HCT116 (cell line): ENCODE data around the gene CEMIP2. TPM values are rescaled to one million over a fixed set of nuclear protein-coding genes. Genes with fewer than 3 reads are reported as not detected.

Source experiments
- ATAC-seq: fragments of 200-7000 bp; cut with Tn5 transposase; 2 replicates; pipeline ENCODE4 v1.9.1; 2020; ENCODE audit warnings: mild to moderate bottlenecking, moderate library complexity
- BruUV-seq: library from RNA; stranded (reverse); fragments of 400-500 nt; replicated peaks from 2 replicates; lab custom pipeline; 2021; lab: Mats Ljungman, UMichigan
- CTCF ChIA-PET: fragments of 300-600 bp; sonication (Branson Sonifier 250); formaldehyde crosslinking; loops from one replicate; lab custom pipeline; 2021; ENCODE audit warnings: antibody characterized with exemption; lab: Charles Lee
- POLR2A ChIA-PET: fragments of 300-600, 350-600 bp; sonication (Branson Sonifier 250); formaldehyde crosslinking; loops from one replicate; lab custom pipeline; 2021; ENCODE audit warnings: antibody characterized with exemption; lab: Charles Lee
- RAD21 ChIA-PET, 2 experiments: fragments of 300-600 bp; sonication (Branson Sonifier 250); formaldehyde crosslinking; loops; one replicate each; lab custom pipeline; 2023; ENCODE audit warnings: low total read pairs in 2 of 2; ENCODE audit not compliant: uncharacterized antibody in 2 of 2, unreplicated experiment in 2 of 2, low non-redundant PET in 1 of 2; lab: Charles Lee
- DNase-seq: peaks from one replicate; pipeline ENCODE4 v3.0.0-alpha.2; 2010; ENCODE audit warnings: low read depth, low spot score
- H2AFZ ChIP-seq: fragments of 200-600 bp; shearing (Covaris generic), sonication (generic); 2 replicates; pipeline ENCODE4 v1.6.1; 2017; ENCODE audit warnings: low read depth, mixed run types, mixed read lengths, antibody characterized with exemption, low read length; ENCODE audit not compliant: poor library complexity, severe bottlenecking
- H3K27ac ChIP-seq: 2 replicates; pipeline ENCODE4 v1.5.1; 2012; ENCODE audit warnings: low read depth, low read length
- H3K27me3 ChIP-seq: fragments of 200-600 bp; sonication (generic); 2 replicates; pipeline ENCODE4 v1.6.1; 2016; ENCODE audit warnings: mixed run types, low read length, mixed read lengths; ENCODE audit not compliant: insufficient read depth
- H3K36me3 ChIP-seq, 2 experiments: fragments of 200-500 bp in 1 of 2; fragments of 200-600 bp in 1 of 2; sonication (Bioruptor generic) in 1 of 2; sonication (generic) in 1 of 2; 2 replicates each; pipeline versions ENCODE4 v1.5.1 to v1.6.1; 2014 to 2016; ENCODE audit warnings: low read length in 2 of 2, inconsistent platforms in 1 of 2, mixed read lengths in 1 of 2, mixed run types in 1 of 2; ENCODE audit not compliant: insufficient read depth in 2 of 2, control insufficient read depth in 1 of 2
- H3K4me1 ChIP-seq, 2 experiments: fragments of 200-600 bp in 1 of 2; sonication (generic) in 1 of 2; 2 replicates each; pipeline versions ENCODE4 v1.5.1 to v1.6.1; 2012 to 2017; ENCODE audit warnings: low read length in 2 of 2, inconsistent platforms in 1 of 2, mild to moderate bottlenecking in 1 of 2, mixed read lengths in 1 of 2, mixed run types in 1 of 2, moderate library complexity in 1 of 2; ENCODE audit not compliant: insufficient read depth in 2 of 2, control insufficient read depth in 1 of 2
- H3K4me2 ChIP-seq: fragments of 200-600 bp; sonication (generic); 2 replicates; pipeline ENCODE4 v1.6.1; 2017; ENCODE audit warnings: mixed run types, low read length, mixed read lengths
- H3K4me3 ChIP-seq, 2 experiments: fragments of 200-600 bp in 1 of 2; sonication (generic) in 1 of 2; replicated peaks in 1 of 2; 2 replicates each; pipeline ENCODE4 v1.5.1; 2011 to 2016; ENCODE audit warnings: low read length in 2 of 2, control low read depth in 1 of 2, low read depth in 1 of 2, mild to moderate bottlenecking in 1 of 2, mixed read lengths in 1 of 2, mixed run types in 1 of 2
- H3K79me2 ChIP-seq: fragments of 200-600 bp; sonication (generic); 2 replicates; pipeline ENCODE4 v1.6.1; 2017; ENCODE audit warnings: mild to moderate bottlenecking, mixed run types, low read length, moderate library complexity, mixed read lengths; ENCODE audit not compliant: insufficient read depth
- H3K9ac ChIP-seq: fragments of 200-600 bp; sonication (generic); 2 replicates; pipeline ENCODE4 v1.6.1; 2016; ENCODE audit warnings: low read length, mixed read lengths
- H3K9me2 ChIP-seq: fragments of 200-600 bp; sonication (generic), shearing (Covaris generic); 2 replicates; pipeline ENCODE4 v1.6.1; 2017; ENCODE audit warnings: mixed run types, mild to moderate bottlenecking, moderate library complexity; ENCODE audit not compliant: insufficient read depth
- H3K9me3 ChIP-seq, 2 experiments: fragments of 200-500 bp in 1 of 2; fragments of 200-600 bp in 1 of 2; sonication (Bioruptor generic) in 1 of 2; sonication (generic) in 1 of 2; 2 replicates each; pipeline ENCODE4 v1.6.1; 2014 to 2017; ENCODE audit warnings: low read length in 2 of 2, mixed read lengths in 2 of 2, inconsistent platforms in 1 of 2, low read depth in 1 of 2, mild to moderate bottlenecking in 1 of 2, mixed run types in 1 of 2, moderate library complexity in 1 of 2; ENCODE audit not compliant: control insufficient read depth in 1 of 2, insufficient read depth in 1 of 2
- H4K20me1 ChIP-seq: fragments of 200-600 bp; sonication (generic), shearing (Covaris generic); 2 replicates; pipeline ENCODE4 v1.6.1; 2017; ENCODE audit warnings: mixed run types, mild to moderate bottlenecking, moderate library complexity; ENCODE audit not compliant: insufficient read depth
- ATF3 ChIP-seq: IDR thresholded peaks from 2 replicates; pipeline ENCODE4 v1.6.1; 2012
- CBX3 ChIP-seq: IDR thresholded peaks from 2 replicates; pipeline ENCODE4 v1.6.1; 2012; ENCODE audit warnings: low read depth
- CEBPB ChIP-seq: IDR thresholded peaks from 2 replicates; pipeline ENCODE4 v1.6.1; 2012; ENCODE audit warnings: low read depth
- EGR1 ChIP-seq: IDR thresholded peaks from 2 replicates; pipeline ENCODE4 v1.6.1; 2012; ENCODE audit warnings: low read depth
- ELF1 ChIP-seq: IDR thresholded peaks from 2 replicates; pipeline ENCODE4 v1.6.1; 2012; ENCODE audit warnings: low read depth, borderline replicate concordance
- EZH2 ChIP-seq: fragments of 200-600 bp; sonication (generic); IDR thresholded peaks from 2 replicates; pipeline ENCODE4 v1.6.1; 2017; ENCODE audit warnings: antibody characterized with exemption, mixed run types
- EZH2phosphoT487 ChIP-seq: fragments of 200-600 bp; IDR thresholded peaks from 2 replicates; pipeline ENCODE4 v1.6.1; 2018; ENCODE audit warnings: antibody characterized with exemption, borderline replicate concordance
- JUND ChIP-seq: IDR thresholded peaks from 2 replicates; pipeline ENCODE4 v1.6.1; 2012
- MAX ChIP-seq: IDR thresholded peaks from 2 replicates; pipeline ENCODE4 v1.6.1; 2012
- POLR2A ChIP-seq: IDR thresholded peaks from 2 replicates; pipeline ENCODE4 v1.7.0; 2011; ENCODE audit warnings: borderline replicate concordance; ENCODE audit not compliant: insufficient read depth, insufficient read length; ENCODE audit errors: extremely low read depth
- REST ChIP-seq: IDR thresholded peaks from 2 replicates; pipeline ENCODE4 v1.6.1; 2012; ENCODE audit warnings: low read depth
- SIN3A ChIP-seq: IDR thresholded peaks from 2 replicates; pipeline ENCODE4 v1.6.1; 2012; ENCODE audit warnings: low read depth
- SP1 ChIP-seq: IDR thresholded peaks from 2 replicates; pipeline ENCODE4 v1.6.1; 2012; ENCODE audit warnings: low read depth
- SRF ChIP-seq: IDR thresholded peaks from 2 replicates; pipeline ENCODE4 v1.6.1; 2012; ENCODE audit warnings: low read depth
- TCF7L2 ChIP-seq: IDR thresholded peaks from 2 replicates; pipeline ENCODE4 v1.7.0; 2011; ENCODE audit warnings: borderline replicate concordance, inconsistent platforms; ENCODE audit not compliant: insufficient read depth, insufficient read length; ENCODE audit errors: extremely low read depth
- YY1 ChIP-seq: IDR thresholded peaks from 2 replicates; pipeline ENCODE4 v1.6.1; 2011; ENCODE audit warnings: low read length, low read depth, moderate library complexity, mild to moderate bottlenecking; ENCODE audit not compliant: insufficient replicate concordance; ENCODE audit errors: extremely low read depth
- ZBTB33 ChIP-seq: IDR thresholded peaks from 2 replicates; pipeline ENCODE4 v1.6.1; 2011; ENCODE audit warnings: mild to moderate bottlenecking, low read length, moderate library complexity; ENCODE audit not compliant: insufficient replicate concordance; ENCODE audit errors: extremely low read depth
- intact Hi-C: fragments of 100-400 bp; cut with micrococcal nuclease; formaldehyde crosslinking; loops from 2 replicates; pipeline ENCODE4 v1.10.0; 2022
- total RNA-seq: library from RNA; stranded (reverse); gene quantifications from one replicate; pipeline ENCODE4 v1.2.1, GENCODE V29; 2021; ENCODE audit not compliant: unreplicated experiment

Gene CEMIP2
- total RNA-seq, 1 experiment from 2014 or later: 14.3 TPM

- Histone ChIP-seq H3K36me3 (no peaks in the 10 kb centered on the region), H3K27ac (no peak overlapping the region), H3K79me2 (no peaks in the 10 kb centered on the region), H2AFZ (no peak overlapping the region), H3K9ac (no peak overlapping the region), H3K27me3 (no peaks in the 10 kb centered on the region)
- ChIA-PET POLR2A (no interaction called here), CTCF (no interaction called here)
- intact Hi-C loops: no loop called here
- no peak for DNase-seq
- no peak for TF ChIP-seq REST
- no peak for TF ChIP-seq CEBPB
- no peak for TF ChIP-seq ELF1
- no peak for TF ChIP-seq YY1
- TF ChIP-seq MAX: no peak
- TF ChIP-seq ZBTB33: no peak
- TF ChIP-seq EZH2: no peak
- TF ChIP-seq EGR1: no peak
- TF ChIP-seq EZH2phosphoT487: no peak
- no peak for TF ChIP-seq TCF7L2
- TF ChIP-seq SP1: no peak
- no peak for TF ChIP-seq JUND
- no peak for TF ChIP-seq SRF
- no peak for TF ChIP-seq ATF3
- no peak for TF ChIP-seq CBX3
- no peak for TF ChIP-seq SIN3A
- no peak for TF ChIP-seq POLR2A
- TF ChIP-seq, all 23 proteins: peak for 0
- no TSS peak for BruUV-seq
- Histone ChIP-seq H3K4me1 (peaks cover 9 to 17% of the 10 kb centered on the region in 2 experiments; a peak in 3 of 4 replicates), H3K9me3 (no peaks in the 10 kb centered on the region), H3K9me2 (no peaks in the 10 kb centered on the region), H3K4me3 (no peak overlapping the region), H3K4me2 (no peak overlapping the region), H4K20me1 (no peaks in the 10 kb centered on the region)
- ATAC-seq: no peak
- RAD21 ChIA-PET: no interaction called here
Measured at GRCh38 chr9:71721855-71722254, 46.5 kb downstream of the CEMIP2 start.
